Measurements from ENCODE around the gene GPHN. TPM values are rescaled to one million over a fixed set of nuclear protein-coding genes. Genes with fewer than 3 reads are reported as not detected.

Gene GPHN
- total RNA-seq, 1 donor from 2014 or later, result 11.8 TPM

GRCh38 chr14:66485029-66485428 lies 22.9 kb upstream of the GPHN start:
- Histone ChIP-seq H3K4me3 (ENCODE audit: low read depth, low read length) (no peak overlapping the region), H3K36me3 (ENCODE audit: control insufficient read depth, insufficient read depth, low read length) (no peaks in the 10 kb centered on the region), H3K27me3 (ENCODE audit: control insufficient read depth, insufficient read depth, low read length) (no peaks in the 10 kb centered on the region)
- TF ChIP-seq CTCF (IDR thresholded peaks at IDR 0.05; ENCODE audit: insufficient read depth, low read length, severe bottlenecking), result no peak
- FAIRE-seq (no peak), DNase-seq (ENCODE audit: low read depth) (no peak)

- TF ChIP-seq CTCF (IDR thresholded peaks at IDR 0.05; ENCODE audit: insufficient read depth, low read length, severe bottlenecking), result no peak
- Histone ChIP-seq H3K36me3 (ENCODE audit: control insufficient read depth, insufficient read depth, low read length) (no peaks in the 10 kb centered on the region), H3K27me3 (ENCODE audit: control insufficient read depth, insufficient read depth, low read length) (no peaks in the 10 kb centered on the region), H3K4me3 (ENCODE audit: low read depth, low read length) (no peak within 1 kb of the TSS)
- DNase-seq (ENCODE audit: low read depth) (no peak), FAIRE-seq (no peak)
Measured at GRCh38 chr14:66485910-66486421, 22.0 kb upstream of the GPHN start, which contains the start of gene CCDC196. Gene CCDC196 (plus strand): TSS chr14:66486371. CDS start chr14:66486503, 132 bp downstream.

DNA sequence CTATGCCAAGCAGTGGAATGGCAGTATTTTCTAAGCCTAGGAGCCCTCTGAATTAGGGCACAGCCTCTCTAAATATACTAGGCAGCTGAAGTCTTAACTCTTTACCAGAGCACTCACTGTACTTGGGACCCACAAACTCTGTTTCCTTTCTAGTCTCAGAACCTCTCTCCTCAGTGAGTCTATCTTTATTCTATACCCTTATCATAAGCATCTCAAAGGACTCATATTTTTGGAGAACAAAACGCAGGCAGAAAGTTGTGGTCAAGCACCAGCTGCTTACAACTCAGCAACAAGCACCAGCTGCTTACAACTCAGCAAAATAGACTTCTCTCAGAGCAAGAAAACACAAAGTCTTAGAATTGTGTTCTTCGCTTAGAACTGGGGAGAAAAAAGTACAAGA lies 20.8 kb upstream of the GPHN start:
- Histone ChIP-seq H3K4me3 (ENCODE audit: low read depth, low read length) (no peak overlapping the region), H3K27me3 (ENCODE audit: control insufficient read depth, insufficient read depth, low read length) (no peaks in the 10 kb centered on the region), H3K36me3 (ENCODE audit: control insufficient read depth, insufficient read depth, low read length) (no peaks in the 10 kb centered on the region)
- no peak for DNase-seq (ENCODE audit: low read depth)
- TF ChIP-seq CTCF (IDR thresholded peaks at IDR 0.05; ENCODE audit: insufficient read depth, low read length, severe bottlenecking), result no peak
- no peak for FAIRE-seq

DNA sequence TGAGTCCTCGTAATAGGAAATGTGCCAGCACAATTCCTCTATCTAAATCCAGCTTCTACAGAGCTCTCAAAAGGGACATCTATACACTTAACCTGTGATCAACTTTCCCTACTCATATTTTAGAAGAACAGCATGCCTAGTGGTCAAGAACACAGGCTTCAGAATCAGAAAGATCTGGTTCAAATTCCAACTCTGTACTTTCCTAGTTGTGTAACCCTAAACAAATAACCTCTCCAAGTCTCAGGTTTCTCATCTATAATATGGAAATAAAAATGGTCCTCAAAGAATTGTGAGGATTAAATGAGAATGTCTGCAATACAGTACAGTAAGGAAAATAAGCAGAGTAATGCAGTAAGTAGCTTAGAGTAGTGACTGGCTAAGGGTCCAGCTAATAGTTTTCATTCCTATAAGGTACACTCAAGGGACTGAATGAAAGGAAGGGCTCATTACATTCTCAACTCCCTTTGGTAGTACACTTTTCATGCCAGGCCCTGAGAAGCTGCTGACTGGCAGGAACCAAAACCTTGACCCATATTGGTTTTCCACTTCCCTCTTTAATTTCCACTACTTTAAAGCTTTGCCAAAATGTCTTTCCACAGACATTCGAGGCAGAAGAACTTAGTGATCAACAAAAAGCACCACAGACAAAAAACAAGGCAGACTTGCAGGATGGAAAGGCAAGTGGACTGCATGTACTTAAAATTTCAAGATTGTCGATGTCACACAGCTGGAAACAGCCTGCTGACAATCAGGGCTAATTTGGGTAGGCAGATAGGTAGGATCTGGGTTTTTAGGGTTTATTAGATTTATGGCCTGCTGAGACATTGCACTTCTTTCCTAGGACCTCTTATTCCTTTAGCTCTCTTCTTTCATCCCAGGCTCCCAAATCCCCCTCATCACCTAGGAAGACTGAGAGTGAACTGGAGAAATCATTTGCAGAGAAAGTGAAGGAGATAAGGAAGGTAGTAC lies 17.5 kb upstream of the GPHN start:
- H3K27me3 ChIP-seq (ENCODE audit: control insufficient read depth, insufficient read depth, low read length), result no peaks in the 10 kb centered on the region
- DNase-seq (ENCODE audit: low read depth) (no peak), FAIRE-seq (no peak)
- no peak for TF ChIP-seq CTCF (IDR thresholded peaks at IDR 0.05; ENCODE audit: insufficient read depth, low read length, severe bottlenecking)
- H3K36me3 ChIP-seq (ENCODE audit: control insufficient read depth, insufficient read depth, low read length), result no peaks in the 10 kb centered on the region
- no peak overlapping the region for H3K4me3 ChIP-seq (ENCODE audit: low read depth, low read length)

DNA sequence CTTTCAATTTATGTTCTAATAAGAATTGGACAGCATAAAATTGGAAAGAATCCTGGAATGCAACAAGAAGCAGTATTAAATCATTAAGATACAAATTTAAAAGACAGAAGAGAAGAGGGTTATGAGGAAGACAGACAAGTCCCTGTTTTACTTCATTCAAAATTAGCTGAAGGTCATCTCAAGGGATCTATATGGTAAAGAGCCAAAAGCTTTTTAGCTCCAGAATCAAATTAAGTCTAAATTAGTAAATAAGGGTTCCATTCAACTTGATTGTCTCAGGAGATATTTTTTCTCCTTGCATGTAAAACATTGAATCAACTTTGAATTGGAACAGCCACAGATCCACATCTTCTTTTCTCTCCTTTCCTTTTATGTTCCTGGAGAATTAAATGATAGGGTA lies 14.2 kb upstream of the GPHN start:
- no peak overlapping the region for H3K4me3 ChIP-seq (ENCODE audit: low read depth, low read length)
- no peaks in the 10 kb centered on the region for H3K36me3 ChIP-seq (ENCODE audit: control insufficient read depth, insufficient read depth, low read length)
- DNase-seq (ENCODE audit: low read depth) (no peak), FAIRE-seq (no peak)
- no peaks in the 10 kb centered on the region for H3K27me3 ChIP-seq (ENCODE audit: control insufficient read depth, insufficient read depth, low read length)
- no peak for TF ChIP-seq CTCF (IDR thresholded peaks at IDR 0.05; ENCODE audit: insufficient read depth, low read length, severe bottlenecking)
